Natural killer cell (primary cell): ENCODE measurements around the gene DGAT2. TPM values are rescaled to one million over a fixed set of nuclear protein-coding genes. Genes with fewer than 3 reads are reported as not detected.

Experiments used
- ATAC-seq, 3 donors: fragments of 150-1000 bp in 2 of 3; fragments of 200-7000 bp in 1 of 3; cut with Tn5 transposase; 1 replicate in 1 of 3; 2 replicates in 2 of 3; pipeline ENCODE4 v1.10.0; 2021; ENCODE audit warnings: mild to moderate bottlenecking in 2 of 3, moderate library complexity in 2 of 3
- DNase-seq, 2 donors: peaks; one replicate each; pipeline versions ENCODE4 v3.0.0 to v3.0.0-alpha.2; 2013 to 2021; ENCODE audit warnings: mixed read lengths in 1 of 2
- H3K27ac ChIP-seq: one replicate; pipeline ENCODE4 v1.5.1; 2013; ENCODE audit warnings: mild to moderate bottlenecking, low read length
- H3K27me3 ChIP-seq: one replicate; pipeline ENCODE4 v1.6.1; 2013; ENCODE audit warnings: low read length; ENCODE audit not compliant: control insufficient read depth, insufficient read depth
- H3K36me3 ChIP-seq: one replicate; pipeline ENCODE4 v1.6.1; 2013; ENCODE audit warnings: low read length; ENCODE audit not compliant: control insufficient read depth, insufficient read depth
- H3K4me1 ChIP-seq: one replicate; pipeline ENCODE4 v1.6.1; 2013; ENCODE audit warnings: low read length; ENCODE audit not compliant: control insufficient read depth, insufficient read depth
- H3K4me3 ChIP-seq: one replicate; pipeline ENCODE4 v1.5.1; 2013; ENCODE audit warnings: low read length
- H3K9me3 ChIP-seq: one replicate; pipeline ENCODE4 v1.6.1; 2013; ENCODE audit warnings: low read length; ENCODE audit not compliant: control insufficient read depth, insufficient read depth
- H3K27ac Mint-ChIP-seq, 2 donors: one replicate each; pipeline ENCODE4 v1.8.0; 2022; ENCODE audit warnings: mild to moderate bottlenecking in 2 of 2, mixed read lengths in 2 of 2, moderate library complexity in 1 of 2
- H3K27me3 Mint-ChIP-seq, 2 donors: one replicate each; pipeline ENCODE4 v1.8.0; 2022; ENCODE audit warnings: low read depth in 2 of 2, mixed read lengths in 2 of 2
- H3K36me3 Mint-ChIP-seq: one replicate; pipeline ENCODE4 v1.8.0; 2022; ENCODE audit warnings: mixed read lengths
- H3K4me1 Mint-ChIP-seq, 2 donors: one replicate each; pipeline ENCODE4 v1.8.0; 2022; ENCODE audit warnings: mixed read lengths in 2 of 2
- H3K4me3 Mint-ChIP-seq: one replicate; pipeline ENCODE4 v1.8.0; 2022; ENCODE audit warnings: mild to moderate bottlenecking, moderate library complexity, mixed read lengths
- H3K9me3 Mint-ChIP-seq, 2 donors: one replicate each; pipeline ENCODE4 v1.8.0; 2022; ENCODE audit warnings: mixed read lengths in 2 of 2
- CTCF ChIP-seq: fragments of 200-600 bp; IDR thresholded peaks from one replicate; pipeline ENCODE4 v1.8.0; 2022; ENCODE audit warnings: antibody characterized with exemption
- WGBS: methylation state at CpG from one replicate; pipeline ENCODE4 v1.1.7; 2013; ENCODE audit warnings: missing lambda C conversion rate; ENCODE audit not compliant: insufficient coverage; 5-methylcytosine and 5-hydroxymethylcytosine counted together
- intact Hi-C: fragments of 100-400 bp; cut with micrococcal nuclease; formaldehyde crosslinking; loops from one replicate; pipeline ENCODE4 v1.14.2; 2022
- total RNA-seq, 4 donors: library from RNA; stranded (reverse); fragments of 120-200 nt in 1 of 4; gene quantifications; one replicate each; pipeline versions ENCODE4 v1.2.3 to v1.2.4, GENCODE V29; 2013 to 2022

The DGAT2 gene
- total RNA-seq, 3 donors from 2014 or later (not counting 1 experiment from before 2014, with no cell fraction given) = 0.24 to 2.8 (median 0.75) TPM

- Mint-ChIP-seq H3K4me1 (no peaks in the 10 kb centered on the region), H3K9me3 (no peaks in the 10 kb centered on the region), H3K27ac (no peak overlapping the region), H3K27me3 (peaks cover 0 to 14% of the 10 kb centered on the region in 2 donors), H3K4me3 (no peak overlapping the region), H3K36me3 (no peaks in the 10 kb centered on the region)
- ATAC-seq (no peak), DNase-seq (no peak)
- intact Hi-C loops = no loop called here
- 82% methylated on average over 4 of the region's 5 CpGs for WGBS
- Histone ChIP-seq H3K27ac (no peak overlapping the region), H3K27me3 (no peaks in the 10 kb centered on the region), H3K4me3 (no peak overlapping the region), H3K36me3 (no peaks in the 10 kb centered on the region), H3K9me3 (no peaks in the 10 kb centered on the region), H3K4me1 (no peaks in the 10 kb centered on the region)
- no peak for TF ChIP-seq CTCF
Observed at GRCh38 chr11:75734491-75735180, 33.9 kb upstream of the DGAT2 start.

- 98% methylated on average over 4 of the region's 4 CpGs for WGBS
- H3K27me3 ChIP-seq = no peaks in the 10 kb centered on the region
- intact Hi-C loops = no loop called here
- no peaks in the 10 kb centered on the region for H3K4me1 ChIP-seq
- H3K4me1 Mint-ChIP-seq = no peaks in the 10 kb centered on the region
- no peaks in the 10 kb centered on the region for H3K36me3 Mint-ChIP-seq
- no peaks in the 10 kb centered on the region for H3K9me3 Mint-ChIP-seq
- ATAC-seq (no peak), DNase-seq (no peak)
- H3K4me3 Mint-ChIP-seq = no peak overlapping the region
- no peak overlapping the region for H3K4me3 ChIP-seq
- H3K27ac ChIP-seq = no peak overlapping the region
- no peaks in the 10 kb centered on the region for H3K9me3 ChIP-seq
- TF ChIP-seq CTCF = no peak
- no peak overlapping the region for H3K27ac Mint-ChIP-seq
- H3K27me3 Mint-ChIP-seq = peaks cover 0 to 14% of the 10 kb centered on the region in 2 donors
- H3K36me3 ChIP-seq = no peaks in the 10 kb centered on the region
Observed at GRCh38 chr11:75735181-75735845, 33.3 kb upstream of the DGAT2 start.

DNA sequence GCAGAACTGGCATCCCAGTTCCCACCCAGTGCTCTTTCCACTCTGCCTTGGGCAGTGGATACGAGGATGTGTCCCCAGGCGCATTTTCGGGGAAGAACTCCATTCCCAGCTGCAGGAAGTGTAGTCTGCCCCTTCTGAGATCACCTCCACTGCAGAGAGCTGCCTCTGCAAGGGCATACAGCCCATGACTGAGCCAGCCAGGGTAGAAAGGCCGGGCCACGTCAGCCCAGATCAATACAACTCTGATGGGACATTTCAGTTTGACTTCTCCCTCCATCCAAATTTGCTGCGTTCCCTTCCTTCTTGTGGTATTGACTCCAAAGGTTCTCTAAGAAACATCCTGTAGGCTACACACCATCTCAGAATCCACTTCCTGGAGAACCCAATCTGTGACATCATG, 31.3 kb upstream of the DGAT2 start:
- H3K4me1 Mint-ChIP-seq = no peaks in the 10 kb centered on the region
- H3K4me3 ChIP-seq = no peak overlapping the region
- no peak overlapping the region for H3K27ac ChIP-seq
- no peak for DNase-seq
- intact Hi-C loops = no loop called here
- 89% methylated on average over 6 of the region's 6 CpGs for WGBS
- H3K36me3 ChIP-seq = no peaks in the 10 kb centered on the region
- H3K27ac Mint-ChIP-seq = no peak overlapping the region
- H3K36me3 Mint-ChIP-seq = no peaks in the 10 kb centered on the region
- no peak overlapping the region for H3K4me3 Mint-ChIP-seq
- no peaks in the 10 kb centered on the region for H3K4me1 ChIP-seq
- H3K9me3 Mint-ChIP-seq = no peaks in the 10 kb centered on the region
- TF ChIP-seq CTCF = no peak
- H3K27me3 Mint-ChIP-seq = peaks cover 0 to 14% of the 10 kb centered on the region in 2 donors
- H3K27me3 ChIP-seq = no peaks in the 10 kb centered on the region
- no peaks in the 10 kb centered on the region for H3K9me3 ChIP-seq
- ATAC-seq = no peak
